ENCODE data around the gene CHTOP.

DNA sequence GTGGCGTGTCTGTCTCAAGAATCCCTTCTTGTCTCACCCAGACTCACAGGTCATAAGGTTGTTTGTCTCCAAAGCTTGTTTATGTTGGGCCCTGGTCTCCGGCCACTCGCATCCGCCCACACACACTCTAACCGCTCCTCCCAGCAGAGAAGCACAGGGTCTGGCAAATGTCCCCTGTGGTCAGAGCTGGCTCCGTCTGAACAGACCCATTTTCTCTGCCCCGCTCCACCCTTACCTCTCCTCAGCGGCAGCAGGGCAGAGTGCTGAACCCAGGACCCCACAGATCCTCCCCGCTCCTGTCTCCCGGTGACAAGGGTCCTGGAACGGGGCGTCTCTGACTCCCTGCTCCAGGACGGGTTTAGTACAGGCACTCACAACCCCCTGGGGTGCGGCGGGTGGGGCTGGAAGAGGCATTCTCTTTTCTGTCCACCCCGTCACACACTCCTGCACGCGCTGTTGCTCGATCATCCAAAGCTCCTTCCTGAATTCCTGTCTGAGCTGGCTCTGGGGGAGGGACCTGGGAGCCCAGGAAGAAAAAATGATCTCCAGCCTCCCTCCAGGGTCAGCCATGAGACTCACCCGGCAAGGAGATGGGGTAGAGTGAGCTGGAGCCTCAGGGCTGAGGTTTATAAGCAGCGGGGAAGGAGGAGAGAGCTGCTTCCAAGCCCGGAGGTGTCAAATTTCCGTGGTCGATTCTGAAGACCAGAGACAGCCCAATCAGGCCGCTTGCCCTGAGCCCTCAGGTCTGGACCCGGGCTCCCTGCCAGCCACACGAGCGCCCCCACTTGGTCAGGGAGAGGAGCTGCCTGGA, 6.8 kb upstream of the CHTOP start, which contains the start of gene S100A13:
- TF ChIP-seq EZH2 (IDR thresholded peaks at IDR 0.05; ENCODE audit: insufficient read depth, poor library complexity, severe bottlenecking), result no peak
- TF ChIP-seq EZH2phosphoT487 (IDR thresholded peaks at IDR 0.05; ENCODE audit: insufficient read depth, low read depth), result no peak

Measured in GM23248 (cell line).